DOHH2 (cell line): ENCODE data around the gene FBP1.

Experiments
- H3F3A ChIP-seq: fragments of 200-600 bp; sonication (generic), shearing (Covaris generic); 2 replicates; pipeline ENCODE4 v1.6.0; 2016; ENCODE audit warnings: antibody characterized with exemption, mild to moderate bottlenecking; ENCODE audit not compliant: control insufficient read depth, insufficient read depth
- H3K27ac ChIP-seq: fragments of 200-600 bp; sonication (generic); 2 replicates; pipeline ENCODE4 v1.5.1; 2014; ENCODE audit warnings: low read depth, mild to moderate bottlenecking, low read length, moderate library complexity
- H3K27me3 ChIP-seq: fragments of 200-600 bp; sonication (generic); 2 replicates; pipeline ENCODE4 v1.6.1; 2014; ENCODE audit warnings: mild to moderate bottlenecking, low read length, mixed read lengths; ENCODE audit not compliant: control insufficient read depth
- H3K36me3 ChIP-seq: fragments of 200-600 bp; sonication (generic); 2 replicates; pipeline ENCODE4 v1.6.1; 2014; ENCODE audit warnings: mild to moderate bottlenecking, low read length, moderate library complexity, mixed read lengths; ENCODE audit not compliant: control insufficient read depth
- H3K4me1 ChIP-seq: fragments of 200-600 bp; sonication (generic); 2 replicates; pipeline ENCODE4 v1.6.1; 2014; ENCODE audit warnings: mild to moderate bottlenecking, low read length, mixed read lengths; ENCODE audit not compliant: control insufficient read depth
- H3K4me2 ChIP-seq: fragments of 200-600 bp; sonication (generic); 2 replicates; pipeline ENCODE4 v1.6.0; 2014; ENCODE audit warnings: mild to moderate bottlenecking, low read length, moderate library complexity
- H3K4me3 ChIP-seq: fragments of 200-600 bp; sonication (generic); 2 replicates; pipeline ENCODE4 v1.5.1; 2014; ENCODE audit warnings: mild to moderate bottlenecking, low read length, mixed read lengths
- H3K79me2 ChIP-seq: fragments of 200-600 bp; sonication (generic); 2 replicates; pipeline ENCODE4 v1.6.1; 2014; ENCODE audit warnings: mild to moderate bottlenecking, low read length, mixed read lengths; ENCODE audit not compliant: control insufficient read depth
- H3K9me2 ChIP-seq: fragments of 200-600 bp; sonication (generic); replicated peaks from 2 replicates; pipeline ENCODE4 v1.6.1; 2014; ENCODE audit warnings: mild to moderate bottlenecking, low read length, mixed read lengths; ENCODE audit not compliant: control insufficient read depth
- H3K9me3 ChIP-seq: fragments of 200-600 bp; sonication (generic); 2 replicates; pipeline ENCODE4 v1.6.1; 2014; ENCODE audit warnings: antibody characterized with exemption, low read length, mixed read lengths; ENCODE audit not compliant: control insufficient read depth, insufficient read depth
- H4K20me1 ChIP-seq: fragments of 200-600 bp; sonication (generic); 2 replicates; pipeline ENCODE4 v1.6.0; 2014; ENCODE audit warnings: low read depth, mild to moderate bottlenecking, antibody characterized with exemption, low read length, moderate library complexity; ENCODE audit not compliant: control insufficient read depth, insufficient read depth
- CTCF ChIP-seq: fragments of 200-600 bp; sonication (generic); IDR thresholded peaks from one replicate; pipeline ENCODE4 v1.5.1; 2014; ENCODE audit warnings: antibody characterized with exemption, mild to moderate bottlenecking, low read depth, low read length; ENCODE audit not compliant: poor library complexity, severe bottlenecking
- EZH2phosphoT487 ChIP-seq: fragments of 200-600 bp; sonication (generic); IDR thresholded peaks from 2 replicates; pipeline ENCODE4 v1.6.1; 2017; ENCODE audit warnings: borderline replicate concordance, mild to moderate bottlenecking, antibody characterized with exemption, low read length, moderate library complexity, mixed read lengths

Gene FBP1

GRCh38 chr9:94612071-94612470 is 27.2 kb downstream of the FBP1 start:
- Histone ChIP-seq H3K27ac (no peak overlapping the region), H3K9me3 (no peaks in the 10 kb centered on the region), H3K36me3 (no peaks in the 10 kb centered on the region), H3K4me1 (no peaks in the 10 kb centered on the region), H4K20me1 (no peaks in the 10 kb centered on the region), H3K9me2 (no peaks in the 10 kb centered on the region), H3K4me2 (no peak overlapping the region), H3F3A (no peaks in the 10 kb centered on the region), H3K79me2 (no peaks in the 10 kb centered on the region), H3K4me3 (no peak overlapping the region), H3K27me3 (peaks cover 18% of the 10 kb centered on the region)
- no peak for TF ChIP-seq EZH2phosphoT487
- no peak for TF ChIP-seq CTCF

- H3K4me2 ChIP-seq = no peak overlapping the region
- peaks cover 20% of the 10 kb centered on the region for H3K27me3 ChIP-seq
- TF ChIP-seq EZH2phosphoT487 (no peak), CTCF (no peak)
- no peaks in the 10 kb centered on the region for H4K20me1 ChIP-seq
- H3K9me3 ChIP-seq = no peaks in the 10 kb centered on the region
- H3K36me3 ChIP-seq = no peaks in the 10 kb centered on the region
- H3F3A ChIP-seq = no peaks in the 10 kb centered on the region
- no peak overlapping the region for H3K27ac ChIP-seq
- no peaks in the 10 kb centered on the region for H3K79me2 ChIP-seq
- no peak overlapping the region for H3K4me3 ChIP-seq
- H3K4me1 ChIP-seq = no peaks in the 10 kb centered on the region
- no peaks in the 10 kb centered on the region for H3K9me2 ChIP-seq
Observed at GRCh38 chr9:94611638-94612068, 27.7 kb downstream of the FBP1 start.

- H3K79me2 ChIP-seq = no peaks in the 10 kb centered on the region
- no peak overlapping the region for H3K4me2 ChIP-seq
- no peaks in the 10 kb centered on the region for H3K4me1 ChIP-seq
- H3K27ac ChIP-seq = no peak overlapping the region
- no peak overlapping the region for H3K4me3 ChIP-seq
- TF ChIP-seq CTCF (no peak), EZH2phosphoT487 (no peak)
- H3F3A ChIP-seq = no peaks in the 10 kb centered on the region
- H3K36me3 ChIP-seq = no peaks in the 10 kb centered on the region
- H4K20me1 ChIP-seq = no peaks in the 10 kb centered on the region
- no peaks in the 10 kb centered on the region for H3K9me3 ChIP-seq
- no peaks in the 10 kb centered on the region for H3K9me2 ChIP-seq
- peaks cover 26% of the 10 kb centered on the region for H3K27me3 ChIP-seq
Observed at GRCh38 chr9:94610181-94610606, 29.1 kb downstream of the FBP1 start.

- Histone ChIP-seq H3K4me2 (no peak overlapping the region), H3K79me2 (no peaks in the 10 kb centered on the region)
Observed at GRCh38 chr9:94607423-94607691, 32.0 kb downstream of the FBP1 start.

More at GRCh38 chr9:94607423-94607691, 32.0 kb downstream of the FBP1 start:
- Histone ChIP-seq H4K20me1 (no peaks in the 10 kb centered on the region), H3K27ac (no peak overlapping the region), H3K9me2 (no peaks in the 10 kb centered on the region), H3K36me3 (no peaks in the 10 kb centered on the region), H3K9me3 (no peaks in the 10 kb centered on the region), H3K27me3 (peaks cover 31% of the 10 kb centered on the region), H3K4me3 (no peak overlapping the region), H3K4me1 (no peaks in the 10 kb centered on the region), H3F3A (no peaks in the 10 kb centered on the region)
- no peak for TF ChIP-seq CTCF
